Spleen (tissue), 7 donors: Measurements from ENCODE around the gene GPD2.

Experiments used
- CTCF ChIP-seq, 11 experiments: fragments of 200-600 bp in 7 of 11; fragments of 450-650 bp in 4 of 11; sonication (generic) in 4 of 11; IDR thresholded peaks in 8 of 11; conservative IDR thresholded peaks in 3 of 11; 1 replicate in 7 of 11; 2 replicates in 4 of 11; pipeline versions ENCODE4 v1.4.0 to v1.8.0; 2016 to 2021; ENCODE audit warnings: antibody characterized with exemption in 11 of 11, inconsistent platforms in 4 of 11, mild to moderate bottlenecking in 1 of 11
- POLR2A ChIP-seq, 3 donors: fragments of 450-650 bp; IDR thresholded peaks; one replicate each; pipeline ENCODE4 v1.5.1; 2017; ENCODE audit warnings: antibody characterized with exemption in 3 of 3, mild to moderate bottlenecking in 1 of 3
- POLR2AphosphoS5 ChIP-seq, 3 donors: sonication (generic); formaldehyde crosslinking; IDR thresholded peaks; one replicate each; pipeline ENCODE4 v1.5.1; 2017; ENCODE audit warnings: antibody characterized with exemption in 3 of 3
- donor health status: DM: no; HTN: no; CAD: no; lungs with moderate emphysema.
- donor health status: DM: no; HTN: no; CAD: no.
- donor health status: DM: no; HTN: no; CAD: no.

GRCh38 chr2:156548413-156548812, 112.2 kb downstream of the GPD2 start:
- no peak for TF ChIP-seq CTCF (IDR thresholded peaks at IDR 0.05 in 8 of 11, conservative IDR thresholded peaks at IDR 0.05 in 3 of 11)
- no peak for TF ChIP-seq POLR2AphosphoS5 (IDR thresholded peaks at IDR 0.05)
- no peak for TF ChIP-seq POLR2A (IDR thresholded peaks at IDR 0.05)
